ENCODE measurements around the gene TXNRD1.

TXNRD1 gene

GRCh38 chr12:104333692-104334255 lies 118.2 kb downstream of the TXNRD1 start (continued):
- TF ChIP-seq REST (tag by site-specific recombination; IDR thresholded peaks at IDR 0.05), result no peak
- TF ChIP-seq IKZF3 (tag by site-specific recombination; IDR thresholded peaks at IDR 0.05), result no peak

GRCh38 chr12:104334581-104334980 lies 119.0 kb downstream of the TXNRD1 start:
- Histone ChIP-seq H3K4me3 (ENCODE audit: low read depth, low read length) (no peak overlapping the region), H3K9me3 (ENCODE audit: control insufficient read depth, insufficient read depth, low read depth, low read length) (no peaks in the 10 kb centered on the region), H3K4me1 (ENCODE audit: control insufficient read depth, insufficient read depth, low read length) (no peaks in the 10 kb centered on the region), H3K27ac (ENCODE audit: extremely low read depth, low read depth, low read length) (no peak overlapping the region), H3K36me3 (ENCODE audit: control insufficient read depth in 2 of 2, insufficient read depth in 1 of 2, low read length in 2 of 2) (peaks cover 42 to 66% of the 10 kb centered on the region in 2 experiments)
- CTCF ChIA-PET, result no interaction called here
- POLR2A ChIA-PET, result no interaction called here
- TF ChIP-seq ZBTB1 (tag by site-specific recombination; IDR thresholded peaks at IDR 0.05) (no peak), ZNF248 (tag by site-specific recombination; IDR thresholded peaks at IDR 0.05) (no peak), ZNF148 (tag by site-specific recombination; IDR thresholded peaks at IDR 0.05; ENCODE audit: borderline replicate concordance) (no peak), ZNF449 (tag by site-specific recombination; IDR thresholded peaks at IDR 0.05) (no peak), SETDB1 (IDR thresholded peaks at IDR 0.05; ENCODE audit: insufficient read length, low read length) (no peak), SP3 (tag by site-specific recombination; IDR thresholded peaks at IDR 0.05) (no peak), ZBTB26 (tag by site-specific recombination; optimal IDR thresholded peaks at IDR 0.05) (no peak), TSHZ1 (tag by site-specific recombination; IDR thresholded peaks at IDR 0.05; ENCODE audit: borderline replicate concordance) (no peak), PRDM2 (tag by site-specific recombination; IDR thresholded peaks at IDR 0.05; ENCODE audit: borderline replicate concordance) (no peak), ZNF157 (tag by site-specific recombination; IDR thresholded peaks at IDR 0.05) (no peak), ZNF639 (tag by site-specific recombination; IDR thresholded peaks at IDR 0.05) (no peak), ZNF37A (tag by site-specific recombination; IDR thresholded peaks at IDR 0.05) (no peak), ZBTB20 (tag by site-specific recombination; IDR thresholded peaks at IDR 0.05) (no peak)
